Raji (cell line): ENCODE measurements around the gene F5.

ENCODE experiments used
- POLR2A ChIP-seq: IDR thresholded peaks from 2 replicates; pipeline ENCODE4 v1.6.1; 2011; ENCODE audit warnings: low read depth, low read length, control low read depth; ENCODE audit not compliant: insufficient read depth

Gene F5

DNA sequence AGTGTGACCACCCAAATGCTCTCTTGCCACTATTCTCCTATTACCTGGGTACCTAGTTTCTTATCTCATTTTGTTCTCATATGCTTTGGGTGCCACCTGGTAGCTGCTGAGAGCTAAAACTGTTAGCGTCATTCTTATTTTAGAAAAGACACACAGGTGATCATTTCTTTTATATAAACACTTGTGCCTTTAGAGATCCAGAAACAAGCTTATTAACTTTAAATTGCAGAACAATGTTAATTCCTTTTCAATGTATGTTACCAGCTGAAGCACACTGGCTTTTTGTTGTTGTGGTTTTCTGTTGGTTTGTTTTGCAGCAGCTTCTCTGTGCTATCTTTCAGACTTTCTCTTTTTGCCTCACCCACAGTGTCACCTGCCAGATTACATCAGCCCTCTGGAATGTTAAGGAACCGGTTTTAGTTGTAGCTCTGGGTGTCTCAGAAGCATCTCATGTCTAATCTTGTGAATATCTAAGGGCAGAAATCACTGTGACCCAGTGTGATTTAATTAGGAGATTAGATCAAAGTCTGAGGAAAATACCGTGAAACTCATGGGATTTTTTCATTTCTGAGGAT, 57.1 kb downstream of the F5 start:
- TF ChIP-seq POLR2A = no peak

DNA sequence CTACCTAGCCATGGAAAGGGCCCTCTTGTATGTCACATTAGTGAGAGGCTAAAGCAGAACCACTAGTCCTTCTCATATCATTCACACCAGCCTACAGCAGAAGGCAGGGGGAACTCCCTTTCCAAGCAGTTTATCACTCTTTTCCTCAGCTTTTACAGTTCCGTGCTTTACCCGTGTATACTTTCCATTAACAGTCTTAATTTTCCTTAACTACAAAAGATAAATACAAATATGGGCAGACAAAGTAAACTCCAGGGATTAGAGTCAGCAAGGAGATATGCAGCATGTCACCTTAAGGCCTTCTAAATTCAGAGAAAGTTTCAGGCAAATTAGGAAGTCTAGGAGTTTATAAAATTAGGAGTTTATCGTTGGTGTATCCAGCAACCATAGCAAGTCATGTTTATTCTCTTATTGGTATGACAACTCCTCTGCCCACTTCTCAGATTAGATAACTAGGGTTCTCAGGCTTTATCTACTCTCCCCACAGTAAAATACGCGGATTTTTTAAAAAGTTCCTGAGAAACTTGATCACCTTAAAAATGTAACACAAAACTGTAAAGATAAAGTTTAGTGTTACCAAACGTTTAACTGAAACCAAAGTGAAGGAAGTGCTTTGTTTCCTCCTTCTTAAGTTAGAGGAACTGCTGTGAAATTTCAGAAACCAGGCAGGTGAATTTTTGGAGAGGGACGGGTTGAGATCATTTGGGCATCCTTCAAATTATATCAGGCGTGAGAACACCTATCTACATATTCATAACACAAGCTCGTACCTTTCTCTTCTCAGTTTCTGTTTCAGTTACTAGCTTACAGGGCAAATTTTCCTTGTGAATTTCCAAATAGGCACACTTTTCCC, 57.8 kb downstream of the F5 start:
- TF ChIP-seq POLR2A = no peak

DNA sequence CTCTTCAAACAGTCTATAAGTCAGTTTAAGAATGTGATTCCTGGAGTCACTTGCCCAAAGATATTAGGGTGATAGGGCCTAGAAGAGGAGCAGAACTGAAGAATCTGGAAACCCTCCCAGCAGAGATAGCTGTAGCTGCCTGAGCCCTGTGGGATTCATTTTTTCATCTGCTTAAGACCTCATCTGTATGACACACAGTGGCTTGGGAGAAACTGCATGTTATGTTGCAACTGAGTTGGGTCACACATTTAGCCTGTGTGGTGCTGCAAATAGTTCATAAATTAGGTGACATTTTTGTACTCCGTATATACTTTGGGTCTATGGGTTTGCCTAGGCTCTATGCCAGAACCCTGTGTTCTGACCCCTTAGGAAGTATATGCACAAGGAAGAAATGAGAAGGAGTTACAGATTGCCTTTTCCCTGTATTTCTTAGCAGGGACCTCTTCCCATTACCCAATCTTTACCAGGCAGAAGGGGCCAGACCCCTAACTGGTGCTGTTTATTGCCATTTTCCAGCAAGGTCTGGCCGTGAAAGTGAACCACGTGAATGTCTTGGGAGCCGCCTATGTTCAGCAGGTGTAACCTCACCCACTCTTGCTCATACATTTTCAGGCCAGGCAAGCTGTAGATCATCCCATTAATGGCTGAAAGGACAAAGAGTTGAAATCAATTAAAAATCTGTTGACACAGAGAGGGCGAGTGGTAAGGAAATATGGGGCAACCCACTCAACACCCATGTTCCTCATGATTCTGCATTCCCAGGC, 58.6 kb downstream of the F5 start:
- no peak for TF ChIP-seq POLR2A

DNA sequence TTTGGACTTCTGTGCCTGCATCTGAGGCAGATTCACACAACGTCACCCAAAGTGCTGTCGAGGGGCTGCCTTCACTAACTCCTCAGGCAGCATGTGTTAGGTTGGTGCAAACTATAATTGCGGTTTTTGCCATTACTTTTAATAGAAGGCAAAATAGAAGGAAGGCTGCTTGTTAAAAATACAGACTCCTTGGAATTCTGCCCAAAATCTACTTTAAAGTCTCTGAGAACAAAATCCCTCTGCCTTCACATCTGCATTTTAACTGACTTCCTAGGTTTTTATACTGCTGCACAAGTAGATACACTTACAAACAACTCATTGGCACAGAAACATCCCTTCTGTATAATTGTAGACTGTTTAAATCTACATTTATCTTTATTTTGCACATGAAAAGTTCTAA, 59.3 kb downstream of the F5 start:
- no peak for TF ChIP-seq POLR2A

DNA sequence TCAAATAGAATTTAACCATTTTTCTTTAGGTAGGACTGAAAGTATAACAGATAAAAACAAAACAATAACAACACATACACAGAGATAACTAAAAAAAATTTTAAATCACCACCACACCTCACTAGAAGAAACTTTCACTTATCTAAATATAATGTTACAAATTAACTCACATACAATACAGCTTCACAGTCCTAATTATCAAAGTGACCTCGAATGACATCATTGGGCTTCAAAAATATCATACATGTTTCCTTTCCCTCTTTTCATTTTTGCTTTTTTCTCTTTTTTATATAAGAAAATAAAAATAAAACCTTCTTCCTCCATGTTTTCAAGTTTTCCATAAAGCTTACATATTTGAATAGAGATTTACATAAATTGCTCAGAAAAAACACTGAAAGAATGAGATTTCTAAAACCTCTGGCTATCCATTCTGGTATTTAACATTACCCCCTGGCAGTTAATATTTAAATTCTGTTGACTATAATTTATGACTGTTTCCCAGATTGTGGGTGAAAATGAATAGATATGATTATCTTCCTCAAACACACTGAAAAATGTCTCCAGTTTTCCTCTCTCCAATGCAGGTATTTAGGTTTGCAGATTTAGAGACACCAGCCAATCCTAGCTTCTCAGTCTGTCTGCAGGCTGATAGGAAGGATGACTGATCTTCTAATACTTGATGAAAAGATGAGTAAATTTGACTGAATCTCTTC, 60.0 kb downstream of the F5 start:
- no peak for TF ChIP-seq POLR2A

DNA sequence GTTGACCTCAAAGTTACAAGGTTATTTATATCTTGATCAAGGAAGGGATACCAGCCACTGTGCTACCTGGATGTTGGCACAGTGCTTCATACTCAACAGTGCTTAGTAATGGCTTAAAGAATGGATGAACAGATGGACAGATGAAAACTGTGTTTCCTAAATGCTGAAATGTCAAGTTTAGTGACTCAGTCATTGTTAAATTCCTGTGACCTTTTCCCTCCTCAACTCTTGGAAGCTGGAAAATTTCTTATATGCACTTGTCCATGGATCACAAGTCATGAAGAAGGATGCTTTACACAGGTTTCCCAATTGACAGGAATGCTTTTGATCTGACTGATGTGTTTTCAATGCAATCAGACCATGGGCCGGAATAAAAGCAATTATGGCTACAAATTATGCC, 60.9 kb downstream of the F5 start:
- TF ChIP-seq POLR2A = no peak

DNA sequence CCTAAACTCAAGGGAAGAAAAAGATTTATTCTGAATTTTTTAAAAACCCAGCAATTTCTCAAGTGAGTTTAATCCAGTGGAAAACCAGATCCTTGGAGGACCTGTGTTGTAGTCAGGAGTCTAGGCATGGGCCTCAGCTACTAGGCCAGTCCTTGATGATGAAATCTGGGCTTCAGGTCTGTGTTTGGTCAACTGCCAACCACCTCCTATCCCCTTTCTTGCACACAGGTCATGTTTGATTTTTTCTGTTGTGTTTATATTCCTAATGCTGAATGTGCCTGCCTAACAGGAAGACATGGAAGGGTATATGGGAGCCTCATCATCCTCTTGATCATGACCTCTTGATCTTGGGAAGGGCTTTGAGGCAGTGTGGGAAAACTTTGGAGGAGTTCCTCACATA, 62.4 kb downstream of the F5 start:
- no peak for TF ChIP-seq POLR2A

DNA sequence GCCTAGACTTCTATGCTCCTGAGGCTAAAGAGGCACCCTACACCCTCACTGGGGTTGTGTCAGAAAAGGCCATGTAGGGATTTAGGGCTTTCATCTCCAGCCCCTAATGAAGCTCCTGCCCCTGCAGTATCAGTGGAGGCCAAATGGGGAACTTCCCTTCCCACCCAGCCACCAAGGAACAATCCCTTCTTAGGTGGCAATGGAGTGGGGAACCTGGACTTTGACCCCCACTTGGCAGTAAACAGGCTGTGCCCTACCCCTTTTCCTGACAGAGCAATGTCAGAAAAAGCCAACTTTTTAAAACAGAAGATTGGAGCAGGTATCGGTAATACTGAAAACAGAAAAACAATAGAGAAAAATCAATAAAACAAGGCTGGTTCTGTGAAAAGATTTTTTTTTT, 65.1 kb downstream of the F5 start:
- TF ChIP-seq POLR2A = no peak

DNA sequence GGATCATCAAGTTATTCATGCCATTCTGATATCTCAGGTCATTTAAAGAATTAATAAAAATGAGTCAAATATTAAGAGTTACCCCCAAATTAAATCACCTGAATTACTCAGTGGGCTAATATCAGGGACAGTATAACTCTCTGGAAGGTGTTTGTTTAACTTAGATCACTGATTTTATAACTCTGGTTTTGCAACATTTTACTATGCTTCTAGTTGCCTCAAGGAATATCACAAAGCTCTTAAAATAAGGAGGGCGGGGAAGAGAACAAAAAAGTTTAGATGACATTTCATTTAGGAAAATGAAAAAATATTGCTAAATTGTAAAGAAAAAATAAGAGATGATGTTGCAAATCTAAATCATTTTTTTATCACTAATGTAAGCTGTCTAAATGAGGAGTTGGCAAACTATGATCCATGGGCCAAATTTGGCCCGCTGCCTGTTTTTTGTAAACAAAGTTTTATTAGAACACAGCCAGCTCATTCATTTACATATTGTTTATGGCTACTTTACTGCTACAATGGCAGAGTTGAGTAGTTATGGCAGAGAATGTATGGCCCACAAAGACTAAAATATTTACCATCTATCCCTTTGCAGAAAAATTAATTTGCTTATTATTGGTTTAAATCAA, 68.6 kb downstream of the F5 start:
- TF ChIP-seq POLR2A = no peak

DNA sequence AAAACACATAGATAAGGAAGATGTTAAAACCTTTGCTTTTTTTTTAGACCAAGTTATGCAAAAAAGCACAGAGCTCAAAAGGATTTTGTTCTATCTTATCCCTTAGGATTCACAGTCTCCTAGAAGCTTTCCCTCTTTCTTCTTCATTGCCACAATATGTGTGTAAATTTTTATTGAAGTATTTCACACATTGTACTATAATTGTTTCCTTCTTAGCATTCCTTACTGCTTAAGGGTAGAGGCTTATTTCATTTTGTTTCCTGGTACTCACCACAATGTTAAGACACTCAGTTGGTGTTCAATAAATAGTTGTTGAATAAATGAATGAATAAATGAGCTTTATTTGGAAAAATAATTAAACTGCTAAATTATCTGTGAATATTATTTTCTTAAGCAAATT, 70.6 kb downstream of the F5 start:
- TF ChIP-seq POLR2A = no peak

DNA sequence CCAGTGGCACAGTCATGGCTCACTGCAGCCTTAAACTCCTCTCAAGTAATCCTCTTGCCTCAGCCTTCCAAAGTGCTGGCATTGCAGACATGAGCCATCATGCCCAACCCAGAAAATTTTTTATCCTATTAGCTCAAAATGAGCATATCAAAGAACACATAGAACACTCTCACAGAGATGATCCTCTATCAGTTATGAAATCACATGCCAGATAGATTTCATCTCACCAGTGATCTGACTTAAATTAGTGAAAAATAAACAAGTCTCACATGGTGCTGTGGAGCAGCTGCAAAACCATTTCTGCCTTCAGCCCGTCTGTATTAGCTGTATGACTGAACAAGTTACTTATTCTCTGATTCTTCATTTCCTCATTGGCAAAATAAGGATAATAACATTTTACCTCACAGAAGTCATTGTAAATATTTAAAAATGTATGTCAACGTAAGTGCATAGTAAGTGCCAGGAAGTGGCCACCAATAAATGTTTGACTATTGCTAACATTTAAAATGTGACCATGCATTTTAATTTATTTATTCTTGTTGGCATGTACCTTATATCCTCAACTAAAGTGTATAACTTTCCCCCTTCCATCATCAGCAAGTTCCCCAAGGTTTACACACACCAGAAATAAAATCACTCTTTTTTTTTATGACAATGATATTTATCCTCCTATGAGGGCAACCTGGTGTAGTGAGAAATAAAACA, 71.6 kb downstream of the F5 start:
- no peak for TF ChIP-seq POLR2A

DNA sequence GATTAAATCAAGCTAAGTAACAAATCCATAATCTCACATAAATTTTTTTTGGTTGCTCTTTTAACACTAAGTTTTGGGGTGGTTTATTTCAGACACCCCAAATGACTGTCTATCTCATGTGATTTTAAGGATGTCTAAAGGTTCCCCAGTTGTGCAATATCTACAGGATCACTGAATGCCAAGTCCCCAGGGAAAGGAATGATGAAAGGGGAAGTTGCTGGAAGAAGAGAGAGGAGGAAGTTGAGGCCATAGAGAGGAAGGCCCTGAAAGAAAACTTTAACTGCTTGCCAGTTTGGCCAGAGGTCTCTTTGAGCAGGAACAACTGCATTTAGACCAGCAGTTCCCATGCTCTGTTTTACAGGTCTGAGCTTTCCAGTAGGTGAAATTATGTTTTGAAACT, 73.1 kb downstream of the F5 start:
- no peak for TF ChIP-seq POLR2A

DNA sequence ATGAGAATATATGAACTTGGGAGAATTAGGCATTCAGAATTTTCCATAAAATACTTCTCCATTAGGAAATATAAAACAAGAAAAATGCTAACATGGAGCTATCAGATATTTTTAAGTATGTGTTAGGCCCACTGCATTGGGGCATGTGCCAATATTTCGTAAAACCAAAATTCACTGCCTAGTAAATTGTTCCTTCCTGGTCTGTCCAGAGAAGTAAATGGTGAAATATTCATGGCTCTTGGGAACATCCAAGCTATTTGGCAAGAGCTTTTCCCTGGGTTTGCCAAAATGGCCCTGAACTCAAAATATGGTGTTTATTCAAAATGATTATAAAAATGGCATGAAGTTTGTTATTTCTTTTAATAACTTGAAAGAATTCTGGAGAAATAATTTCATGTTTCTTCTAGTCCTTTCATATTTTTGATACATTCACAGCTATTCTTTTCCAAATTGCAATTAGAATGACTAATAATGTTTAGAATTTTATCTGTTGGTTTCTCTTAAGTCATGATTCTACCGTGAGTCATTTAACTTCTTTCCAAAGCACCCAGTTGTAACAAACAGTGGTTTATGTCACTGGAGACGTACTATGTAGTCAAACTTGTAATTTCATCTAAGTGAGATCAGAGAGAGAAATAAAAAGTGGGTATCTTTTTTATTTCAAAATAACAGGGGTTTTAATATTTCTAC, 74.8 kb downstream of the F5 start:
- no peak for TF ChIP-seq POLR2A

DNA sequence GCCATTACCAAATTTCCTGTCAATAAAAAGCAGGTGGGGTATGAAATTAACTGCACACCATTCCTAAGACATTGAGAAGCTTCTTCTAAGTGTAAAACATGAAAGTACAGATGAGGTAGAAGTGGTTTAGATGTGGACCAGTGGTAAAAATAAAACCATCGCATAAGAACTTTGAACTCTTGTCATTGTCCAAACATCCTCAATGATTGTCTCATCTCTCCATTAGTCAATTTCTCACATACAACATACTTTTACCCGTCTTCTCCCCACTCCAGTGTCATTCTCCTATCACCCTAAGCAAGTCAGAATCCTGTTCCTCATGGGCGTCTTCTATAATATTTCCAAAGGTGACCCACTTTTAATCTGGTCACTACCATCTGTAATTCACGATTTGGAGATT, 76.2 kb downstream of the F5 start:
- TF ChIP-seq POLR2A = no peak
